H9 (cell line): Measurements from ENCODE around the gene SLC25A12. TPM values are rescaled to one million over a fixed set of nuclear protein-coding genes. Genes with fewer than 3 reads are reported as not detected.

Experiments
- DNase-seq: peaks from one replicate; pipeline ENCODE4 v3.0.0-alpha.2; 2017
- H2AFZ ChIP-seq: one replicate; pipeline ENCODE4 v1.6.1; 2013; ENCODE audit warnings: mild to moderate bottlenecking, low read length, control low read depth, moderate library complexity
- H2AK5ac ChIP-seq: 2 replicates; pipeline ENCODE4 v1.6.1; 2013; ENCODE audit warnings: low read length, control low read depth, mixed read lengths; ENCODE audit not compliant: insufficient read length
- H2BK120ac ChIP-seq: one replicate; pipeline ENCODE4 v1.6.1; 2013; ENCODE audit warnings: low read depth, mild to moderate bottlenecking, low read length, control low read depth, inconsistent platforms; ENCODE audit not compliant: poor library complexity, severe bottlenecking
- H2BK12ac ChIP-seq: 2 replicates; pipeline ENCODE4 v1.6.1; 2013; ENCODE audit warnings: low read length, control low read depth, mixed read lengths, low read depth; ENCODE audit not compliant: insufficient read length
- H2BK15ac ChIP-seq: 2 replicates; pipeline ENCODE4 v1.6.1; 2013; ENCODE audit warnings: low read depth, low read length, control low read depth
- H2BK20ac ChIP-seq: one replicate; pipeline ENCODE4 v1.6.1; 2013; ENCODE audit warnings: low read depth, mild to moderate bottlenecking, low read length, control low read depth, inconsistent platforms; ENCODE audit not compliant: poor library complexity, severe bottlenecking
- H2BK5ac ChIP-seq: 2 replicates; pipeline ENCODE4 v1.6.1; 2013; ENCODE audit warnings: low read length, control low read depth, mixed read lengths; ENCODE audit not compliant: insufficient read length
- H3K14ac ChIP-seq: 2 replicates; pipeline ENCODE4 v1.6.1; 2013; ENCODE audit warnings: low read length, control low read depth; ENCODE audit not compliant: insufficient read depth
- H3K18ac ChIP-seq: 2 replicates; pipeline ENCODE4 v1.6.1; 2013; ENCODE audit warnings: low read depth, mild to moderate bottlenecking, mixed read lengths, low read length, control low read depth; ENCODE audit not compliant: insufficient read length
- H3K23ac ChIP-seq: 2 replicates; pipeline ENCODE4 v1.6.1; 2013; ENCODE audit warnings: low read length, control low read depth, mixed read lengths, low read depth; ENCODE audit not compliant: insufficient read length
- H3K23me2 ChIP-seq: 2 replicates; pipeline ENCODE4 v1.6.1; 2013; ENCODE audit warnings: low read depth, mild to moderate bottlenecking, mixed read lengths, low read length, control low read depth; ENCODE audit not compliant: insufficient read length, poor library complexity, severe bottlenecking
- H3K27ac ChIP-seq: 2 replicates; pipeline ENCODE4 v1.5.1; 2013; ENCODE audit warnings: low read length, control low read depth, mixed read lengths, low read depth; ENCODE audit not compliant: insufficient read length
- H3K27me3 ChIP-seq: 2 replicates; pipeline ENCODE4 v1.6.1; 2013; ENCODE audit warnings: low read length, control low read depth, inconsistent platforms; ENCODE audit not compliant: insufficient read depth
- H3K4ac ChIP-seq: 2 replicates; pipeline ENCODE4 v1.6.1; 2013; ENCODE audit warnings: low read depth, mild to moderate bottlenecking, control low read depth, inconsistent platforms, low read length, moderate library complexity
- H3K4me1 ChIP-seq: 2 replicates; pipeline ENCODE4 v1.6.1; 2013; ENCODE audit warnings: low read length, control low read depth, inconsistent platforms; ENCODE audit not compliant: insufficient read depth
- H3K4me2 ChIP-seq: 2 replicates; pipeline ENCODE4 v1.6.1; 2013; ENCODE audit warnings: low read length, control low read depth, mixed read lengths; ENCODE audit not compliant: insufficient read length, insufficient read depth
- H3K56ac ChIP-seq: 2 replicates; pipeline ENCODE4 v1.6.1; 2013; ENCODE audit warnings: low read depth, mild to moderate bottlenecking, mixed read lengths, low read length, control low read depth; ENCODE audit not compliant: insufficient read length
- H3K79me1 ChIP-seq: 2 replicates; pipeline ENCODE4 v1.6.1; 2013; ENCODE audit warnings: low read depth, mild to moderate bottlenecking, moderate library complexity, low read length, control low read depth, inconsistent platforms; ENCODE audit not compliant: insufficient read depth, poor library complexity, severe bottlenecking
- H3K79me2 ChIP-seq: 2 replicates; pipeline ENCODE4 v1.6.1; 2013; ENCODE audit warnings: low read length, control low read depth, inconsistent platforms; ENCODE audit not compliant: insufficient read depth
- H3K9ac ChIP-seq: 2 replicates; pipeline ENCODE4 v1.6.1; 2013; ENCODE audit warnings: low read length, control low read depth, mixed read lengths; ENCODE audit not compliant: insufficient read length; ENCODE audit errors: extremely low read depth
- H3K9me3 ChIP-seq: one replicate; pipeline ENCODE4 v1.6.1; 2013; ENCODE audit warnings: low read depth, low read length, inconsistent platforms; ENCODE audit not compliant: control insufficient read depth
- H3T11ph ChIP-seq: one replicate; pipeline ENCODE4 v1.6.1; 2013; ENCODE audit warnings: mild to moderate bottlenecking, low read length, control low read depth, inconsistent platforms
- H4K20me1 ChIP-seq: one replicate; pipeline ENCODE4 v1.6.1; 2013; ENCODE audit not compliant: control insufficient read depth, insufficient read length, insufficient read depth
- H4K5ac ChIP-seq: 2 replicates; pipeline ENCODE4 v1.6.1; 2013; ENCODE audit warnings: low read depth, mild to moderate bottlenecking, mixed read lengths, low read length, control low read depth; ENCODE audit not compliant: insufficient read length
- H4K8ac ChIP-seq: replicated peaks from 2 replicates; pipeline ENCODE4 v1.6.1; 2013; ENCODE audit warnings: low read length, control low read depth, mixed read lengths, low read depth; ENCODE audit not compliant: insufficient read length
- H4K91ac ChIP-seq: 2 replicates; pipeline ENCODE4 v1.6.1; 2013; ENCODE audit warnings: low read depth, mild to moderate bottlenecking, moderate library complexity, mixed read lengths, low read length, control low read depth; ENCODE audit not compliant: insufficient read length
- H3K27ac Mint-ChIP-seq, 3 experiments: 2 replicates in 2 of 3; 3 replicates in 1 of 3; pipeline ENCODE4 v1.8.0; 2020 to 2021; ENCODE audit warnings: mixed read lengths in 3 of 3, mild to moderate bottlenecking in 1 of 3, moderate library complexity in 1 of 3
- H3K27me3 Mint-ChIP-seq: 2 replicates; pipeline ENCODE4 v1.8.0; 2021; ENCODE audit warnings: low read depth, mild to moderate bottlenecking, moderate library complexity, mixed read lengths
- H3K36me3 Mint-ChIP-seq, 3 experiments: 2 replicates in 2 of 3; 3 replicates in 1 of 3; pipeline ENCODE4 v1.8.0; 2020 to 2021; ENCODE audit warnings: low read depth in 3 of 3, mixed read lengths in 3 of 3; ENCODE audit not compliant: insufficient read depth in 1 of 3
- H3K4me1 Mint-ChIP-seq, 2 experiments: 2 replicates each; pipeline ENCODE4 v1.8.0; 2020; ENCODE audit warnings: mixed read lengths in 2 of 2
- H3K4me3 Mint-ChIP-seq, 2 experiments: 2 replicates in 1 of 2; 3 replicates in 1 of 2; pipeline ENCODE4 v1.8.0; 2020 to 2021; ENCODE audit warnings: mild to moderate bottlenecking in 2 of 2, mixed read lengths in 2 of 2, moderate library complexity in 1 of 2
- H3K9me3 Mint-ChIP-seq, 2 experiments: 2 replicates in 1 of 2; 3 replicates in 1 of 2; pipeline ENCODE4 v1.8.0; 2020; ENCODE audit warnings: mild to moderate bottlenecking in 2 of 2, mixed read lengths in 2 of 2, moderate library complexity in 1 of 2
- WGBS: extraction: QIAGEN DNeasy Blood & Tissue Kit; methylation state at CpG from one replicate; pipeline ENCODE4 v1.1.7; 2013; ENCODE audit warnings: missing lambda C conversion rate, low lambda C conversion rate, mixed read lengths; ENCODE audit not compliant: insufficient read length; ENCODE audit errors: extremely low coverage; 5-methylcytosine and 5-hydroxymethylcytosine counted together
- total RNA-seq: library from RNA; stranded (reverse); gene quantifications from 2 replicates; pipeline ENCODE4 v1.2.1, GENCODE V29; 2021
- TF ChIP-seq, protein P1 (sequence below): fragments of 200-600 bp; sonication (generic); conservative IDR thresholded peaks from 3 replicates; pipeline ENCODE4 v1.8.0; 2021; ENCODE audit warnings: antibody characterized with exemption, mild to moderate bottlenecking

The SLC25A12 gene
- total RNA-seq, 1 experiment from 2014 or later, result 10.1 TPM

DNA sequence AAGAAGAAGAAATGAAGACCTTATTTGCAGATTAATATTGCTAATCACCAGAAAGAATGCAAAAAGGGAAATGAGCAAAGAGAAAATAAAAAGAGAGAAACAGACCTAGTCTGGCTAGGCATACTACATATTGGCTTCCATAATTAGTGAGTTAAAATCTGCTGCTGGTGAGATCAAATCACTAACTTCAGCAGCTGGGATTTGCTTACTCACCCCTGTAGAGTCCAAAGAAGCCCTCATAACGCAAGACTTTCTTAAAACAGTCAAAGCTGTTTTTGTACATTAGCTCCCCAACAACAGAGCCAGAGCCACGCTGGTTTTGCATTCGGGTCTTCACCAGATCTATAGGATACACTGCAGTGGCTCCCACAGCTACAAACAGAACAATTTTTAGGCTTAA lies 80.9 kb downstream of the SLC25A12 start:
- Mint-ChIP-seq H3K9me3 (no peaks in the 10 kb centered on the region), H3K36me3 (peaks cover 0 to 10% (median 2%) of the 10 kb centered on the region in 3 experiments; a peak in 4 of 7 replicates), H3K27me3 (no peaks in the 10 kb centered on the region), H3K27ac (no peak overlapping the region), H3K4me1 (no peaks in the 10 kb centered on the region), H3K4me3 (no peak overlapping the region)
- H3K9me3 ChIP-seq, result no peaks in the 10 kb centered on the region
- H2BK12ac ChIP-seq, result no peak overlapping the region
- H3K4ac ChIP-seq, result no peak overlapping the region
- no peaks in the 10 kb centered on the region for H4K20me1 ChIP-seq
- H2BK15ac ChIP-seq, result no peak overlapping the region
- no peak overlapping the region for H2BK120ac ChIP-seq
- no peak overlapping the region for H3K23ac ChIP-seq
- H3K18ac ChIP-seq, result no peak overlapping the region
- no peak overlapping the region for H2BK20ac ChIP-seq
- H3K27me3 ChIP-seq, result no peaks in the 10 kb centered on the region
- DNase-seq, result no peak
- H3K79me2 ChIP-seq, result no peaks in the 10 kb centered on the region
- no peak overlapping the region for H2AFZ ChIP-seq
- no peaks in the 10 kb centered on the region for H3K4me1 ChIP-seq
- H2BK5ac ChIP-seq, result no peak overlapping the region
- no peak overlapping the region for H4K8ac ChIP-seq
- H3K14ac ChIP-seq, result no peak overlapping the region
- no peak overlapping the region for H3K4me2 ChIP-seq
- no peak overlapping the region for H3T11ph ChIP-seq
- H4K5ac ChIP-seq, result no peak overlapping the region
- WGBS, result no CpG with 5 or more reads among the region's 3 CpGs
- H3K79me1 ChIP-seq, result no peaks in the 10 kb centered on the region
- no peak overlapping the region for H3K9ac ChIP-seq
- TF ChIP-seq, protein P1, sequence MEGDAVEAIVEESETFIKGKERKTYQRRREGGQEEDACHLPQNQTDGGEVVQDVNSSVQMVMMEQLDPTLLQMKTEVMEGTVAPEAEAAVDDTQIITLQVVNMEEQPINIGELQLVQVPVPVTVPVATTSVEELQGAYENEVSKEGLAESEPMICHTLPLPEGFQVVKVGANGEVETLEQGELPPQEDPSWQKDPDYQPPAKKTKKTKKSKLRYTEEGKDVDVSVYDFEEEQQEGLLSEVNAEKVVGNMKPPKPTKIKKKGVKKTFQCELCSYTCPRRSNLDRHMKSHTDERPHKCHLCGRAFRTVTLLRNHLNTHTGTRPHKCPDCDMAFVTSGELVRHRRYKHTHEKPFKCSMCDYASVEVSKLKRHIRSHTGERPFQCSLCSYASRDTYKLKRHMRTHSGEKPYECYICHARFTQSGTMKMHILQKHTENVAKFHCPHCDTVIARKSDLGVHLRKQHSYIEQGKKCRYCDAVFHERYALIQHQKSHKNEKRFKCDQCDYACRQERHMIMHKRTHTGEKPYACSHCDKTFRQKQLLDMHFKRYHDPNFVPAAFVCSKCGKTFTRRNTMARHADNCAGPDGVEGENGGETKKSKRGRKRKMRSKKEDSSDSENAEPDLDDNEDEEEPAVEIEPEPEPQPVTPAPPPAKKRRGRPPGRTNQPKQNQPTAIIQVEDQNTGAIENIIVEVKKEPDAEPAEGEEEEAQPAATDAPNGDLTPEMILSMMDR, result no peak
- no peak overlapping the region for H4K91ac ChIP-seq
- no peaks in the 10 kb centered on the region for H3K23me2 ChIP-seq
- no peak overlapping the region for H2AK5ac ChIP-seq
- no peak overlapping the region for H3K27ac ChIP-seq
- no peak overlapping the region for H3K56ac ChIP-seq
